ENCODE measurements around the gene BCL11A. TPM values are rescaled to one million over a fixed set of nuclear protein-coding genes. Genes with fewer than 3 reads are reported as not detected.

Gene BCL11A
- total and polyA plus RNA-seq, 2 of the 13 experiments (the other 11 are each of a cell fraction or from before 2014, with no cell fraction given): not detected

DNA sequence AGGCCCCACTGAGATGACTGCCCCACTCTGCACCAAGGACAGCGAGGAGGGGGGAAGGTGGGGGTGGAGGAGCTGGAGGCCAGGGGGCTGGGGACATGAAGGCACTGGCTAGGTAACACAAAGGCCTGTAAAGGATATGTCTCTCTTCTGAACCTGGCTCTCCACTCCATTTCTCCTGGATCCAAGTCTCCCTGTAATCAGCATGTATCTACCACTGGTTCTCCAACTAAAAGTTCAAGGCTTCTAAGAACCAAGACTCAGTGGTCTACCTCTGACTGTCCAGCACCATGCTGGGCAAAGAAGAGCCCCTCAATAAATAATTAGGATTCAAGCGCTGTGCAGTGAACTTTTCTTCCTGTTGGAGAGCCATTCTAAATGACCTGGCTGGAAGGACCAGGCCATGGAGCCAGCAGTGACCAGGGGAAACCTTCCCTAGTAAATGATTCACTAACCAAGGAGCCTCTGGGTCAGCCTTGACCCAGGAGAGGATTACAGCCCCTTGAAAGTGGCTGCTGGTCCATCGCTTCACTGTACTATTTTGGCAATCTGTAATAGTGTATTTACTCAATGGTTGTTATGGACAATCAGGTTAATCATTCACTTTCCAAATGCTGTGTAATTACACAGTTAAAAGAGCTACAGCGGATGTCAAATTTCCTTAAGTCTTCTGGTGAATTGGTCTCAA, 73.2 kb downstream of the BCL11A start (continued):
- TF ChIP-seq ZKSCAN5 (CRISPR knock-in tag; IDR thresholded peaks at IDR 0.05) (no peak), MED1 (CRISPR knock-in tag; IDR thresholded peaks at IDR 0.05) (peak; percentile 85), PHF8 (CRISPR knock-in tag; IDR thresholded peaks at IDR 0.05) (no peak), KAT8 (CRISPR knock-in tag; IDR thresholded peaks at IDR 0.05) (peak; percentile 66), PHF5A (CRISPR knock-in tag; IDR thresholded peaks at IDR 0.05; ENCODE audit: low read depth, unreplicated experiment) (no peak), TP53 (CRISPR knock-in tag; conservative IDR thresholded peaks at IDR 0.05) (0 out of 2 replicates have a peak, but pooled peaks have one; percentile 25), ZBTB7A (CRISPR knock-in tag; IDR thresholded peaks at IDR 0.05) (no peak), RBM22 (optimal IDR thresholded peaks at IDR 0.05; ENCODE audit: low read length) (no peak), HIVEP1 (CRISPR knock-in tag; IDR thresholded peaks at IDR 0.05) (no peak), ZNF124 (CRISPR knock-in tag; IDR thresholded peaks at IDR 0.05) (no peak), SETDB1 (CRISPR knock-in tag; IDR thresholded peaks at IDR 0.05; ENCODE audit: borderline replicate concordance) (no peak), HDAC2 (CRISPR knock-in tag; IDR thresholded peaks at IDR 0.05) (peak; percentile 94), CENPX (CRISPR knock-in tag; IDR thresholded peaks at IDR 0.05) (no peak), FOSL2 (CRISPR knock-in tag; IDR thresholded peaks at IDR 0.05) (peak; percentile 79), RARA (CRISPR knock-in tag; IDR thresholded peaks at IDR 0.05) (peak; percentile 96)
- TF ChIP-seq, protein P1, sequence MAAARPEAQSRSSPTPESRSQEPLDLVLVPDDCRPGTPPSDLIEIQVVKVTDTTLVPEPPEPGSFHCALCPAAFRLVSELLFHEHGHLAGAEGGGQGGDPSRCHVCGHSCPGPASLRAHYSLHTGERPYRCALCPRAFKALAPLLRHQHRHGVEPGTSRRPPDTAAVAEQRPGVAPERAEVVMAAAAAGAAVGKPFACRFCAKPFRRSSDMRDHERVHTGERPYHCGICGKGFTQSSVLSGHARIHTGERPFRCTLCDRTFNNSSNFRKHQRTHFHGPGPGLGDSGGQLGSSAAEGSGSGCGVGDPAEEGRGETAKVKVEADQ (CRISPR knock-in tag; IDR thresholded peaks at IDR 0.05; ENCODE audit: borderline replicate concordance): no peak
- TF ChIP-seq, protein P2, sequence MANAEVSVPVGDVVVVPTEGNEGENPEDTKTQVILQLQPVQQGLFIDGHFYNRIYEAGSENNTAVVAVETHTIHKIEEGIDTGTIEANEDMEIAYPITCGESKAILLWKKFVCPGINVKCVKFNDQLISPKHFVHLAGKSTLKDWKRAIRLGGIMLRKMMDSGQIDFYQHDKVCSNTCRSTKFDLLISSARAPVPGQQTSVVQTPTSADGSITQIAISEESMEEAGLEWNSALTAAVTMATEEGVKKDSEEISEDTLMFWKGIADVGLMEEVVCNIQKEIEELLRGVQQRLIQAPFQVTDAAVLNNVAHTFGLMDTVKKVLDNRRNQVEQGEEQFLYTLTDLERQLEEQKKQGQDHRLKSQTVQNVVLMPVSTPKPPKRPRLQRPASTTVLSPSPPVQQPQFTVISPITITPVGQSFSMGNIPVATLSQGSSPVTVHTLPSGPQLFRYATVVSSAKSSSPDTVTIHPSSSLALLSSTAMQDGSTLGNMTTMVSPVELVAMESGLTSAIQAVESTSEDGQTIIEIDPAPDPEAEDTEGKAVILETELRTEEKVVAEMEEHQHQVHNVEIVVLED (CRISPR knock-in tag; IDR thresholded peaks at IDR 0.05; ENCODE audit: borderline replicate concordance): no peak
- TF ChIP-seq, protein P3, sequence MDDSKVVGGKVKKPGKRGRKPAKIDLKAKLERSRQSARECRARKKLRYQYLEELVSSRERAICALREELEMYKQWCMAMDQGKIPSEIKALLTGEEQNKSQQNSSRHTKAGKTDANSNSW (CRISPR knock-in tag; IDR thresholded peaks at IDR 0.05; ENCODE audit: borderline replicate concordance): no peak
- TF ChIP-seq, protein P4, sequence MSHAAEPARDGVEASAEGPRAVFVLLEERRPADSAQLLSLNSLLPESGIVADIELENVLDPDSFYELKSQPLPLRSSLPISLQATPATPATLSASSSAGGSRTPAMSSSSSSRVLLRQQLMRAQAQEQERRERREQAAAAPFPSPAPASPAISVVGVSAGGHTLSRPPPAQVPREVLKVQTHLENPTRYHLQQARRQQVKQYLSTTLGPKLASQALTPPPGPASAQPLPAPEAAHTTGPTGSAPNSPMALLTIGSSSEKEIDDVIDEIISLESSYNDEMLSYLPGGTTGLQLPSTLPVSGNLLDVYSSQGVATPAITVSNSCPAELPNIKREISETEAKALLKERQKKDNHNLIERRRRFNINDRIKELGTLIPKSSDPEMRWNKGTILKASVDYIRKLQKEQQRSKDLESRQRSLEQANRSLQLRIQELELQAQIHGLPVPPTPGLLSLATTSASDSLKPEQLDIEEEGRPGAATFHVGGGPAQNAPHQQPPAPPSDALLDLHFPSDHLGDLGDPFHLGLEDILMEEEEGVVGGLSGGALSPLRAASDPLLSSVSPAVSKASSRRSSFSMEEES (CRISPR knock-in tag; IDR thresholded peaks at IDR 0.05): no peak
- TF ChIP-seq, protein P5, sequence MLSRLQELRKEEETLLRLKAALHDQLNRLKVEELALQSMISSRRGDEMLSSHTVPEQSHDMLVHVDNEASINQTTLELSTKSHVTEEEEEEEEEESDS (CRISPR knock-in tag; IDR thresholded peaks at IDR 0.05; ENCODE audit: borderline replicate concordance): no peak
- TF ChIP-seq, protein P6, sequence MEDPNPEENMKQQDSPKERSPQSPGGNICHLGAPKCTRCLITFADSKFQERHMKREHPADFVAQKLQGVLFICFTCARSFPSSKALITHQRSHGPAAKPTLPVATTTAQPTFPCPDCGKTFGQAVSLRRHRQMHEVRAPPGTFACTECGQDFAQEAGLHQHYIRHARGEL (CRISPR knock-in tag; IDR thresholded peaks at IDR 0.05): no peak
- TF ChIP-seq, protein P7, sequence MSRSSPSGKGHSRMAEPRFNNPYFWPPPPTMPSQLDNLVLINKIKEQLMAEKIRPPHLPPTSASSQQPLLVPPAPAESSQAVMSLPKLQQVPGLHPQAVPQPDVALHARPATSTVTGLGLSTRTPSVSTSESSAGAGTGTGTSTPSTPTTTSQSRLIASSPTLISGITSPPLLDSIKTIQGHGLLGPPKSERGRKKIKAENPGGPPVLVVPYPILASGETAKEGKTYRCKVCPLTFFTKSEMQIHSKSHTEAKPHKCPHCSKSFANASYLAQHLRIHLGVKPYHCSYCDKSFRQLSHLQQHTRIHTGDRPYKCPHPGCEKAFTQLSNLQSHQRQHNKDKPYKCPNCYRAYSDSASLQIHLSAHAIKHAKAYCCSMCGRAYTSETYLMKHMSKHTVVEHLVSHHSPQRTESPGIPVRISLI (CRISPR knock-in tag; IDR thresholded peaks at IDR 0.05; ENCODE audit: borderline replicate concordance): no peak

Data from HepG2 (cell line).